ENCODE measurements around the gene CDS1.

Gene CDS1

DNA sequence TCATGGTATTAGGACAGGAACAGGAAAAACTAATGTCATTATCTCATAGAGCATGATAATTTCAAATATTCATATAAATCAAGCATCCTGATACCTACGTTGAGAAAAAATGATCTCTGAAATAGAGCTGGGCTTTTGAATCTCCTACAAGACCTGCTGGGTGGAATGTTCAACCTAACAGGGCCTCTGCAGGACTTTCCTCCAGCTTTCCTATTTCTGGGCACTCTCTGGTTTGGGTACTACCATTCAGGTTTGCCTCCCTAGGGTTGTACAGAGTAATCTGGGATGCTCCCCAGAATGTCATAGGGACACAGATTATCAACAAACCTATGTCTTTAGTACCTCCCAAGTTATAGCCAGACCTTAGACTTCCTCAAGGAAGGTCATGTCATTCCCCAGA, 108.9 kb downstream of the CDS1 start:
- peaks cover 7% of the 10 kb centered on the region for H3K4me1 Mint-ChIP-seq (ENCODE audit: low read depth)
- H3K9me3 Mint-ChIP-seq: no peaks in the 10 kb centered on the region
- H3K4me3 Mint-ChIP-seq: no peak overlapping the region
- peaks cover 7% of the 10 kb centered on the region for H3K27me3 Mint-ChIP-seq
- H3K36me3 Mint-ChIP-seq (ENCODE audit: low read depth): no peaks in the 10 kb centered on the region
- no peak overlapping the region for H3K27ac Mint-ChIP-seq
- no peak for DNase-seq

DNA sequence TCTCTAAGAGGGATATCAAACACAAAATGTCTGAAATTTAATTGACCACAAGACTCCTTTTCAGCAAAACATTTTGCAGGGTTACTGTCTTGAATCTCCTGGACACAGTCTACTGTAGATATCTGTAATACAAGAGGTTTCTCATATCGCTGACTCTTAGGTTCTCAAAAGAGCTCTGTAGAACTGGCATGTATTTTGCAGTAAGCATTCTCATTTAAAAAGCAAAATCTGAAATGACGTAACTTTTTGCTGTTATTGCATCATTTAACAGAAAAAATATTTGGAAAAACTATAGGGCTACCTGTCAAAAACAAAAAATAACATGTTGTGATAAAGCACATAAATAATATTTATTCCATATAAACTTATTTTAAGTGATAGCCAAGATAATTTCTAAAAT, 114.2 kb downstream of the CDS1 start:
- H3K27ac Mint-ChIP-seq: no peak overlapping the region

DNA sequence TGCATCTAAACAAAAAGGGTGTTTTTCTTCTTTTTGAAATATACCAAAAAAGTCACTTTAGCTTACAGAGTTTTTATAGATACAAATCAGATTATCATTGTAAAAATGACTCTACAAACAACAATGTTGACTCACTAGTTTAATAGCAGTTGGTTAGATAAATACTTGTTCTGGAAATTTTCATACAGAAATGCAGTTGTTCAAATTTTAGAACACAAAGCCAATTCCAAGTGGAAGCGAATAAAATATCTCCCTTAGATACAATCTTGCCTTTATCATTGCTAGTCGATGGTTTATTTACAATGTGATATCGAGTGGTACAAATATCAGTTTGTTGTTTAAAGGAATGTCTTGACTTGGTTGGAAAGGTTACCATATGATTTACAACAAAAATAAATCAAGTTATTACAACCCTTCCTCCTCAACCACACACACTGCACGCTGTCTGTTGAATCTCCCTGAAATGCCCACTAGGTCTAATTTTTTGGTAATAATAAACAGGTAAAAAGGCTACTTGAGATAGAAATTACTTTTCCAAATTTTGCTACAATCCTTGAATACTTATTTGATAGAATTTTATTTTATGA, 114.8 kb downstream of the CDS1 start:
- H3K9me3 Mint-ChIP-seq: no peaks in the 10 kb centered on the region
- DNase-seq: no peak
- no peak overlapping the region for H3K27ac Mint-ChIP-seq
- H3K4me1 Mint-ChIP-seq (ENCODE audit: low read depth): no peaks in the 10 kb centered on the region
- no peak overlapping the region for H3K4me3 Mint-ChIP-seq
- H3K36me3 Mint-ChIP-seq (ENCODE audit: low read depth): no peaks in the 10 kb centered on the region
- peaks cover 7% of the 10 kb centered on the region for H3K27me3 Mint-ChIP-seq

More for the DNA sequence above, 114.2 kb downstream of the CDS1 start:
- H3K9me3 Mint-ChIP-seq: no peaks in the 10 kb centered on the region
- no peaks in the 10 kb centered on the region for H3K36me3 Mint-ChIP-seq (ENCODE audit: low read depth)
- H3K4me3 Mint-ChIP-seq: no peak overlapping the region
- no peaks in the 10 kb centered on the region for H3K4me1 Mint-ChIP-seq (ENCODE audit: low read depth)
- peaks cover 7% of the 10 kb centered on the region for H3K27me3 Mint-ChIP-seq
- DNase-seq: no peak

DNA sequence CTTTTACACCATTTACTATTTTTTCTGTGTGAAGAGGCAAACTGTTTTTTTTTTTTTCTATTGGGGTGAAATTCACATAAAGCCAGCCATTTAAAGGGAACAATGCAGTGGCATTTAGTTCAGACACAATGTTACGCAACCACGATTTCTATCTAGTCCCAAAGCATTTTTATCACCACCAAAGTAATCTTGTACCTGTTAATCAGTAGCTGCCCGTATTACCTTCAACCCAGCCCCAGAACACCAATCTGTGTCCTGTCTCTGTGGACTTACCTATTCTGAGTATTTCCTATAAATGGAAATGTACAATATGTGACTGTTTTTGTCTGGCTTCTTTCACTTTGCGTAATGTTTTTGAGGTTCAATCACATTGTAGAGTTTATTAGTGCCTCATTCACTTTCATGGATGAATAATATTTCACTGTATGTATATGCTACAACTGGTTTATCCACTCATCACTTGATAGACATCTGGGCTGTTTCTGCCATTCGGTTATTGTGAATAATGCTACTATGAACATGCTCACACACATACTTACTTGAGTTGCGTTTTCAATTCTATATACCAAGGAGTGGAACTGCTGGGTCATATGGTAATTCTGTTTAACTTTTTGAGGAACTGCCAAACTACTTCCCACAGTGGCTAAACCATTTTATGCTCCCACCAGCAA, 116.2 kb downstream of the CDS1 start:
- H3K9me3 Mint-ChIP-seq: no peaks in the 10 kb centered on the region
- no peak for DNase-seq
- no peak overlapping the region for H3K27ac Mint-ChIP-seq
- no peak overlapping the region for H3K4me3 Mint-ChIP-seq
- peaks cover 4% of the 10 kb centered on the region for H3K27me3 Mint-ChIP-seq
- no peaks in the 10 kb centered on the region for H3K36me3 Mint-ChIP-seq (ENCODE audit: low read depth)
- H3K4me1 Mint-ChIP-seq (ENCODE audit: low read depth): no peaks in the 10 kb centered on the region
